ENCODE data around the gene FHIT.

Gene FHIT

GRCh38 chr3:59775106-59775505 is 1476.1 kb downstream of the FHIT start:
- TF ChIP-seq CTCF (IDR thresholded peaks at IDR 0.05; ENCODE audit: borderline replicate concordance, control extremely low read depth, extremely low read depth, insufficient read depth, missing control alignments): no peak
- in situ Hi-C loops (cut with MboI; ENCODE audit: low sequenced_read_pairs, unreplicated experiment): no loop called here
- DNase-seq (ENCODE audit: low spot score): no peak

DNA sequence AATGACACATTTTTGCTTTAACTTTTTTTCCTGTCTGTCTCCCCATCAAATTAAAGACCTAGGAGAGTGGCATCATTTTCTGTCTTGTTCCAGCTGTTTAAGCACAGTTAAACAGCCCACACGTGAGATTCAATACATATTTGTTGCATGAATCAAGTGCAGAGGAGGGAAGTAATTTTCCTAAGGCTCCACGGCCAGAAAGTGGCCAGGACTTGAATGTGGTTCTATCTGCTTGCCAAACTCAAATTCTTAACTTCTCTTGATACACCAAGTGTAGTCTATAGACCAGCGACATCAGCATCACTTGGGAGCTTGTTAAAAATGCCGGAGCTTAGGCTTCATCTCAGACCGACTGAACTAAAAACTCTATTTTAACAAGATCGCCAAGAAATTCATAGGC is 1476.6 kb downstream of the FHIT start:
- DNase-seq (ENCODE audit: low spot score): no peak
- in situ Hi-C loops (cut with MboI; ENCODE audit: low sequenced_read_pairs, unreplicated experiment): no loop called here

GRCh38 chr3:59774000-59774399 is 1477.3 kb downstream of the FHIT start:
- TF ChIP-seq CTCF (IDR thresholded peaks at IDR 0.05; ENCODE audit: borderline replicate concordance, control extremely low read depth, extremely low read depth, insufficient read depth, missing control alignments): no peak
- in situ Hi-C loops (cut with MboI; ENCODE audit: low sequenced_read_pairs, unreplicated experiment): no loop called here
- DNase-seq (ENCODE audit: low spot score): no peak

More for the DNA sequence above, 1476.6 kb downstream of the FHIT start:
- TF ChIP-seq CTCF (IDR thresholded peaks at IDR 0.05; ENCODE audit: borderline replicate concordance, control extremely low read depth, extremely low read depth, insufficient read depth, missing control alignments): no peak

GRCh38 chr3:59772416-59773408 is 1478.5 kb downstream of the FHIT start:
- no peak for DNase-seq (ENCODE audit: low spot score)
- in situ Hi-C loops (cut with MboI; ENCODE audit: low sequenced_read_pairs, unreplicated experiment): no loop called here
- TF ChIP-seq CTCF (IDR thresholded peaks at IDR 0.05; ENCODE audit: borderline replicate concordance, control extremely low read depth, extremely low read depth, insufficient read depth, missing control alignments): no peak

- DNase-seq (ENCODE audit: low spot score): no peak
- in situ Hi-C loops (cut with MboI; ENCODE audit: low sequenced_read_pairs, unreplicated experiment): no loop called here
These were observed 1479.5 kb downstream of the FHIT start for GRCh38 chr3:59771768-59772181.

More at GRCh38 chr3:59771768-59772181, 1479.5 kb downstream of the FHIT start:
- TF ChIP-seq CTCF (IDR thresholded peaks at IDR 0.05; ENCODE audit: borderline replicate concordance, control extremely low read depth, extremely low read depth, insufficient read depth, missing control alignments): no peak
